ENCODE measurements around the gene TBC1D8.

DNA sequence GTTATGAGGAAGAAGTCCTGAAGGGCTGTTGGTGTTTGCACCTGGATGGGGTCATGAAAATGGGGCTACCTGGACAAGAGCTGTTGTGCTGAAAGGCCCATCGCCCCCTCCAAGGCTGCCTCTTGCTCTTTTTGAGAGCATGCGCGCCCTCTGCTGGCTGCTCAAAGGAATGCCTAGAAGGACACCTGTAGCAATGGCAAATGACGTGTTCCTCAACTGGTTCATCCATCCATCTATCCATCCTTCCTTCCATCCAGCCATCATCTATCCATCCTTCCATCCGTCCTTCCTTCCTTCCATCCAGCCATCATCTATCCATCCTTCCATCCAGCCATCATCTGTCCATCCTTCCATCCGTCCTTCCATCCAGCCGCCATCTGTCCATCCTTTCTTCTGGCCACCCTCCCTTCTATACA, 166.3 kb downstream of the TBC1D8 start:
- TF ChIP-seq POLR2A (IDR thresholded peaks at IDR 0.05) (no peak), CTCF (IDR thresholded peaks at IDR 0.05) (peak; percentile 77 to 91 (median 88))

Data from prostate gland (tissue), 2 donors.